IMR-90 (cell line): ENCODE data around the gene CCDC177. TPM values are rescaled to one million over a fixed set of nuclear protein-coding genes. Genes with fewer than 3 reads are reported as not detected.

Experiments
- ATAC-seq: fragments of 200-7000 bp; cut with Tn5 transposase; 2 replicates; pipeline ENCODE4 v1.9.1; 2020; ENCODE audit warnings: low read depth, mild to moderate bottlenecking, moderate library complexity
- BruUV-seq: library from RNA; stranded (reverse); fragments of 400-500 nt; replicated peaks from 2 replicates; lab custom pipeline; 2021; lab: Mats Ljungman, UMichigan
- CTCF ChIA-PET: fragments of 300-600 bp; formaldehyde crosslinking; extraction: SDS; loops from one replicate; lab custom pipeline; 2021; ENCODE audit warnings: antibody characterized with exemption; lab: Yijun Ruan, JAX
- POLR2A ChIA-PET: fragments of 300-600 bp; sonication (Branson Sonifier 250); formaldehyde crosslinking; loops from one replicate; lab custom pipeline; 2022; ENCODE audit warnings: antibody characterized with exemption; ENCODE audit not compliant: unreplicated experiment; lab: Charles Lee
- DNase-seq: peaks from one replicate; pipeline ENCODE4 v3.0.0; 2013
- H2AFZ ChIP-seq: replicated peaks from 2 replicates; pipeline ENCODE3; 2013; ENCODE audit warnings: low read length, mild to moderate bottlenecking; ENCODE audit not compliant: poor library complexity
- H2AK5ac ChIP-seq: 2 replicates; pipeline ENCODE4 v1.6.1; 2013; ENCODE audit warnings: low read depth, low read length, inconsistent platforms
- H2AK9ac ChIP-seq: replicated peaks from 2 replicates; pipeline ENCODE3; 2013; ENCODE audit warnings: mild to moderate bottlenecking, low read depth, low read length, moderate library complexity; ENCODE audit not compliant: poor library complexity
- H2BK120ac ChIP-seq: 2 replicates; pipeline ENCODE4 v1.6.1; 2013; ENCODE audit warnings: low read depth, low read length, inconsistent platforms
- H2BK15ac ChIP-seq: 3 replicates; pipeline ENCODE4 v1.6.1; 2013; ENCODE audit warnings: low read depth, low read length, inconsistent platforms
- H2BK20ac ChIP-seq: 2 replicates; pipeline ENCODE4 v1.6.1; 2013; ENCODE audit warnings: low read depth, mild to moderate bottlenecking, inconsistent platforms, low read length, moderate library complexity
- H2BK5ac ChIP-seq: 2 replicates; pipeline ENCODE4 v1.6.1; 2013; ENCODE audit warnings: mild to moderate bottlenecking, low read depth, low read length, inconsistent platforms; ENCODE audit not compliant: poor library complexity, severe bottlenecking
- H3K14ac ChIP-seq: replicated peaks from 2 replicates; pipeline ENCODE4 v1.6.1; 2013; ENCODE audit warnings: low read depth, low read length, inconsistent platforms
- H3K18ac ChIP-seq: 2 replicates; pipeline ENCODE4 v1.6.1; 2013; ENCODE audit warnings: low read depth, low read length, control low read depth
- H3K23ac ChIP-seq: 2 replicates; pipeline ENCODE4 v1.6.1; 2013; ENCODE audit warnings: low read depth, low read length, inconsistent platforms
- H3K27ac ChIP-seq: 2 replicates; pipeline ENCODE4 v1.5.1; 2013; ENCODE audit warnings: mild to moderate bottlenecking, control low read depth, low read length; ENCODE audit not compliant: insufficient read depth
- H3K27me3 ChIP-seq: 2 replicates; pipeline ENCODE4 v1.6.1; 2013; ENCODE audit warnings: low read length; ENCODE audit not compliant: control insufficient read depth, insufficient read depth
- H3K36me3 ChIP-seq: 2 replicates; pipeline ENCODE4 v1.6.1; 2013; ENCODE audit warnings: low read length, mixed read lengths; ENCODE audit not compliant: control insufficient read depth, insufficient read depth
- H3K4ac ChIP-seq: 2 replicates; pipeline ENCODE4 v1.6.1; 2013; ENCODE audit warnings: low read depth, low read length, inconsistent platforms
- H3K4me1 ChIP-seq: 2 replicates; pipeline ENCODE4 v1.6.1; 2013; ENCODE audit warnings: low read length, mixed read lengths; ENCODE audit not compliant: control insufficient read depth, insufficient read depth
- H3K4me2 ChIP-seq: 2 replicates; pipeline ENCODE4 v1.6.1; 2013; ENCODE audit warnings: low read depth, mild to moderate bottlenecking, control low read depth, low read length, moderate library complexity
- H3K4me3 ChIP-seq: 2 replicates; pipeline ENCODE4 v1.5.1; 2013; ENCODE audit warnings: low read depth, mild to moderate bottlenecking, control low read depth, low read length, moderate library complexity; ENCODE audit not compliant: insufficient read depth
- H3K56ac ChIP-seq: 2 replicates; pipeline ENCODE4 v1.6.1; 2013; ENCODE audit warnings: low read length, inconsistent platforms; ENCODE audit not compliant: insufficient read depth; ENCODE audit errors: extremely low read depth
- H3K79me1 ChIP-seq, 2 experiments: 2 replicates each; pipeline ENCODE4 v1.6.1; 2013; ENCODE audit warnings: low read length in 2 of 2, inconsistent platforms in 1 of 2, low read depth in 1 of 2
- H3K9ac ChIP-seq: 2 replicates; pipeline ENCODE4 v1.6.1; 2013; ENCODE audit warnings: low read depth, low read length, control low read depth
- H3K9me1 ChIP-seq: 2 replicates; pipeline ENCODE4 v1.6.1; 2013; ENCODE audit warnings: low read length, inconsistent platforms; ENCODE audit not compliant: insufficient read depth
- H3K9me3 ChIP-seq: 2 replicates; pipeline ENCODE4 v1.6.1; 2013; ENCODE audit warnings: low read length; ENCODE audit not compliant: control insufficient read depth, insufficient read depth
- H4K20me1 ChIP-seq: 2 replicates; pipeline ENCODE4 v1.6.1; 2013; ENCODE audit warnings: low read length, inconsistent platforms; ENCODE audit not compliant: insufficient read depth
- H4K5ac ChIP-seq: 2 replicates; pipeline ENCODE4 v1.6.1; 2013; ENCODE audit warnings: mild to moderate bottlenecking, low read depth, low read length, control low read depth
- H4K8ac ChIP-seq, 2 experiments: 2 replicates each; pipeline ENCODE4 v1.6.1; 2013; ENCODE audit warnings: low read depth in 2 of 2, low read length in 2 of 2, control low read depth in 1 of 2, inconsistent platforms in 1 of 2
- H4K91ac ChIP-seq: 2 replicates; pipeline ENCODE4 v1.6.1; 2013; ENCODE audit warnings: low read depth, low read length, inconsistent platforms; ENCODE audit not compliant: insufficient read depth
- BHLHE40 ChIP-seq: fragments of 150-350 bp; IDR thresholded peaks from 2 replicates; pipeline ENCODE4 v1.6.1; 2016; ENCODE audit warnings: mild to moderate bottlenecking, low read depth, low read length
- CEBPB ChIP-seq: IDR thresholded peaks from 2 replicates; pipeline ENCODE4 v1.6.1; 2012; ENCODE audit warnings: low read depth, low read length, improper control_type of control experiment
- CHD1 ChIP-seq: IDR thresholded peaks from 2 replicates; pipeline ENCODE4 v1.6.1; 2012; ENCODE audit warnings: low read depth, low read length, improper control_type of control experiment
- CTCF ChIP-seq: conservative IDR thresholded peaks from 2 replicates; pipeline ENCODE4 v1.5.1; 2012; ENCODE audit warnings: mild to moderate bottlenecking, low read depth, low read length, improper control_type of control experiment
- ELK1 ChIP-seq: fragments of 150-350 bp; IDR thresholded peaks from 2 replicates; pipeline ENCODE4 v1.6.1; 2016; ENCODE audit warnings: low read depth, mild to moderate bottlenecking, low read length, moderate library complexity, borderline replicate concordance
- FOS ChIP-seq: fragments of 150-350 bp; IDR thresholded peaks from 2 replicates; pipeline ENCODE4 v1.6.1; 2016; ENCODE audit warnings: low read depth, low read length
- MAFK ChIP-seq: IDR thresholded peaks from 2 replicates; pipeline ENCODE4 v1.6.1; 2012; ENCODE audit warnings: low read depth, low read length, improper control_type of control experiment
- MAZ ChIP-seq: IDR thresholded peaks from 2 replicates; pipeline ENCODE4 v1.6.1; 2012; ENCODE audit warnings: low read depth, mild to moderate bottlenecking, low read length, improper control_type of control experiment, moderate library complexity, borderline replicate concordance
- MXI1 ChIP-seq: IDR thresholded peaks from 2 replicates; pipeline ENCODE4 v1.6.1; 2012; ENCODE audit warnings: low read depth, mild to moderate bottlenecking, low read length, moderate library complexity, borderline replicate concordance
- NFE2L2 ChIP-seq: fragments of 150-350 bp; IDR thresholded peaks from 2 replicates; pipeline ENCODE4 v1.6.1; 2016; ENCODE audit warnings: low read depth, mild to moderate bottlenecking, low read length
- POLR2A ChIP-seq: IDR thresholded peaks from 2 replicates; pipeline ENCODE4 v1.6.1; 2012; ENCODE audit warnings: mild to moderate bottlenecking, low read depth, low read length
- RAD21 ChIP-seq: IDR thresholded peaks from 2 replicates; pipeline ENCODE4 v1.6.1; 2012; ENCODE audit warnings: low read length, improper control_type of control experiment
- RCOR1 ChIP-seq: IDR thresholded peaks from 2 replicates; pipeline ENCODE4 v1.6.1; 2012; ENCODE audit warnings: mild to moderate bottlenecking, low read length, improper control_type of control experiment; ENCODE audit not compliant: insufficient replicate concordance
- RFX5 ChIP-seq: IDR thresholded peaks from 2 replicates; pipeline ENCODE4 v1.8.0; 2012; ENCODE audit warnings: low read depth, mild to moderate bottlenecking, low read length, moderate library complexity
- SMC3 ChIP-seq: fragments of 150-350 bp; IDR thresholded peaks from 2 replicates; pipeline ENCODE4 v1.6.1; 2016; ENCODE audit warnings: low read depth, mild to moderate bottlenecking, antibody characterized with exemption, low read length, moderate library complexity
- USF2 ChIP-seq: fragments of 150-350 bp; IDR thresholded peaks from 2 replicates; pipeline ENCODE4 v1.6.1; 2017; ENCODE audit warnings: mild to moderate bottlenecking, antibody characterized with exemption, low read length, low read depth
- WGBS, 2 experiments: methylation state at CpG; one replicate each; pipeline versions ENCODE4 v1.1.5 to v1.1.7; 2013; ENCODE audit warnings: missing lambda C conversion rate in 2 of 2; ENCODE audit not compliant: insufficient read length in 1 of 2; ENCODE audit errors: extremely low coverage in 2 of 2; 5-methylcytosine and 5-hydroxymethylcytosine counted together
- dilution Hi-C: fragments of 300-500 bp; cut with HindIII; formaldehyde crosslinking; loops from one replicate; pipeline ENCODE4 v1.14.3; 2018; ENCODE audit warnings: low sequenced_read_pairs; ENCODE audit not compliant: unreplicated experiment
- in situ Hi-C: fragments of 300-500 bp; cut with MboI; formaldehyde crosslinking; loops from 3 replicates; pipeline ENCODE4 v1.14.3; 2019; ENCODE audit warnings: low sequenced_read_pairs, inconsistent platforms, mixed read lengths
- intact Hi-C: fragments of 100-400 bp; cut with micrococcal nuclease; formaldehyde crosslinking; loops from 2 replicates; pipeline ENCODE4 v1.10.0; 2022
- polyA plus RNA-seq, 3 experiments: library from polyadenylated mRNA; depleted of rRNA; stranded (reverse); fragments of >200 nt; gene quantifications; 2 replicates each; pipeline ENCODE4 v1.2.3, GENCODE V29; 2012; ENCODE audit warnings: low replicate concordance in 1 of 3
- total RNA-seq: library from RNA; depleted of rRNA; stranded (reverse); fragments of >200 nt; gene quantifications from 2 replicates; pipeline ENCODE4 v1.2.3, GENCODE V29; 2012

The CCDC177 gene
- total and polyA plus RNA-seq, 2 of the 4 experiments (the other 2 are of a cell fraction) = not detected

- H2BK15ac ChIP-seq = no peak overlapping the region
- H2AFZ ChIP-seq = no peak overlapping the region
- no peak overlapping the region for H3K9ac ChIP-seq
- no peaks in the 10 kb centered on the region; the same call in 1 of the 2 replicates for H4K20me1 ChIP-seq
- WGBS, 2 experiments = no CpG with 5 or more reads among the region's 6 CpGs
- intact Hi-C loops = no loop called here
- H2BK20ac ChIP-seq = no peak overlapping the region
- no peak overlapping the region for H4K8ac ChIP-seq
- no TSS peak for BruUV-seq
- no peak overlapping the region for H4K5ac ChIP-seq
- no peak overlapping the region for H2AK9ac ChIP-seq
- H3K36me3 ChIP-seq = no peaks in the 10 kb centered on the region
- H3K79me1 ChIP-seq = no peaks in the 10 kb centered on the region
- H3K9me3 ChIP-seq = no peaks in the 10 kb centered on the region
- H2BK120ac ChIP-seq = no peak overlapping the region
- H4K91ac ChIP-seq = no peak overlapping the region
- no peak overlapping the region for H3K23ac ChIP-seq
- ChIA-PET CTCF (no interaction called here), POLR2A (no interaction called here)
- H3K27me3 ChIP-seq = peaks cover 63% of the 10 kb centered on the region
- no peak overlapping the region for H3K4me2 ChIP-seq
- no peak overlapping the region for H3K27ac ChIP-seq
- no peak overlapping the region for H3K56ac ChIP-seq
- TF ChIP-seq FOS (no peak), RCOR1 (no peak), CTCF (no peak), SMC3 (no peak), BHLHE40 (no peak), USF2 (no peak), POLR2A (no peak), MAFK (no peak), MAZ (no peak), RAD21 (no peak), NFE2L2 (no peak), MXI1 (no peak), CHD1 (no peak), RFX5 (no peak), ELK1 (no peak), CEBPB (no peak)
- no peak overlapping the region for H3K18ac ChIP-seq
- H2AK5ac ChIP-seq = no peak overlapping the region
- H2BK5ac ChIP-seq = no peak overlapping the region
- no peak for ATAC-seq
- in situ Hi-C loops = no loop called here
- H3K4me3 ChIP-seq = no peak overlapping the region
- H3K14ac ChIP-seq = no peak overlapping the region
- no peaks in the 10 kb centered on the region for H3K4me1 ChIP-seq
- H3K4ac ChIP-seq = no peak overlapping the region
- dilution Hi-C loops = no loop called here
- no peak for DNase-seq
- H3K9me1 ChIP-seq = no peaks in the 10 kb centered on the region
These were observed 52.6 kb downstream of the CCDC177 start for GRCh38 chr14:69522026-69522425.
